Loucy (cell line): ENCODE results near the gene FCER1A.

Experiments used
- CTCF ChIP-seq: fragments of 200-600 bp; sonication (generic); conservative IDR thresholded peaks from 2 replicates; pipeline ENCODE4 v1.5.1; 2014; ENCODE audit warnings: mild to moderate bottlenecking, antibody characterized with exemption, low read length
- EZH2phosphoT487 ChIP-seq: fragments of 200-600 bp; IDR thresholded peaks from 2 replicates; pipeline ENCODE4 v1.6.1; 2018; ENCODE audit warnings: antibody characterized with exemption, mild to moderate bottlenecking, moderate library complexity, borderline replicate concordance

GRCh38 chr1:159311679-159312078 is 9.5 kb downstream of the FCER1A start:
- TF ChIP-seq CTCF (no peak), EZH2phosphoT487 (no peak)
